HepG2 (cell line): ENCODE measurements around the gene SLAMF9. TPM values are rescaled to one million over a fixed set of nuclear protein-coding genes. Genes with fewer than 3 reads are reported as not detected.

ENCODE experiments used
- ATAC-seq: fragments of 200-7000 bp; cut with Tn5 transposase; 3 replicates; pipeline ENCODE4 v1.9.1; 2020; ENCODE audit warnings: mild to moderate bottlenecking, moderate library complexity
- BruUV-seq: library from RNA; stranded (reverse); fragments of 400-500 nt; replicated peaks from 2 replicates; lab custom pipeline; 2021; lab: Mats Ljungman, UMichigan
- CTCF ChIA-PET: fragments of 300-600 bp; formaldehyde crosslinking; extraction: SDS; loops from one replicate; lab custom pipeline; 2021; ENCODE audit warnings: low total read pairs, inconsistent platforms, low intra/inter-chr PET ratio; lab: Yijun Ruan, JAX
- POLR2A ChIA-PET: fragments of 350-600 bp; sonication (Branson Sonifier 250); formaldehyde crosslinking; loops from one replicate; lab custom pipeline; 2020; ENCODE audit warnings: antibody characterized with exemption, inconsistent platforms; lab: Yijun Ruan, JAX
- DNase-seq: peaks from one replicate; pipeline ENCODE4 v3.0.0-alpha.2; 2015; ENCODE audit warnings: low spot score
- FAIRE-seq: peaks from 3 replicates; lab custom pipeline; 2011; peaks lifted over from hg19 to GRCh38; lab: Jason Lieb, UNC
- H2AFZ ChIP-seq: one replicate; pipeline ENCODE4 v1.6.1; 2011; ENCODE audit warnings: low read length, inconsistent platforms
- H3K27ac ChIP-seq: fragments of 300-600 bp; 3 replicates; pipeline ENCODE4 v1.8.0; 2011; ENCODE audit warnings: mixed run types, mild to moderate bottlenecking, mixed read lengths, low read length, inconsistent platforms; ENCODE audit not compliant: insufficient read depth; ENCODE audit errors: extremely low read length
- H3K27me3 ChIP-seq, 2 experiments: fragments of 200-600 bp in 1 of 2; 2 replicates in 1 of 2; 3 replicates in 1 of 2; pipeline versions ENCODE4 v1.6.0 to v1.8.0; 2011; ENCODE audit warnings: low read length in 2 of 2, mild to moderate bottlenecking in 2 of 2, moderate library complexity in 2 of 2, inconsistent platforms in 1 of 2; ENCODE audit not compliant: insufficient read depth in 2 of 2, control insufficient read depth in 1 of 2
- H3K36me3 ChIP-seq, 2 experiments: fragments of 200-600 bp in 1 of 2; replicated peaks in 1 of 2; 2 replicates in 1 of 2; 3 replicates in 1 of 2; pipeline versions ENCODE4 v1.5.1 to v1.8.0; 2011; ENCODE audit warnings: low read length in 2 of 2, inconsistent platforms in 1 of 2; ENCODE audit not compliant: insufficient read depth in 2 of 2, control insufficient read depth in 1 of 2
- H3K4me1 ChIP-seq: 2 replicates; pipeline ENCODE4 v1.5.1; 2012; ENCODE audit warnings: low read length, inconsistent platforms; ENCODE audit not compliant: insufficient read depth
- H3K4me2 ChIP-seq: 2 replicates; pipeline ENCODE4 v1.6.0; 2011; ENCODE audit warnings: low read depth, low read length, inconsistent platforms
- H3K4me3 ChIP-seq, 3 experiments: fragments of 200-600 bp in 1 of 3; sonication (generic), shearing (Covaris generic) in 1 of 3; replicated peaks in 1 of 3; 2 replicates each; pipeline ENCODE4 v1.5.1; 2011 to 2016; ENCODE audit warnings: low read length in 3 of 3, inconsistent platforms in 2 of 3, low read depth in 2 of 3, mild to moderate bottlenecking in 2 of 3, control low read depth in 1 of 3, mixed read lengths in 1 of 3; ENCODE audit not compliant: insufficient read depth in 1 of 3
- H3K79me2 ChIP-seq: one replicate; pipeline ENCODE4 v1.6.1; 2011; ENCODE audit warnings: low read length, inconsistent platforms; ENCODE audit not compliant: insufficient read depth
- H3K9ac ChIP-seq: 2 replicates; pipeline ENCODE4 v1.6.0; 2011; ENCODE audit warnings: mild to moderate bottlenecking, low read depth, low read length, inconsistent platforms; ENCODE audit not compliant: insufficient read depth
- H3K9me3 ChIP-seq: 2 replicates; pipeline ENCODE4 v1.5.1; 2012; ENCODE audit warnings: mild to moderate bottlenecking, low read length
- H4K20me1 ChIP-seq: 2 replicates; pipeline ENCODE4 v1.6.0; 2011; ENCODE audit warnings: inconsistent platforms, mild to moderate bottlenecking, low read length, moderate library complexity; ENCODE audit not compliant: insufficient read depth
- CREM ChIP-seq, 2 experiments: sonication (generic) in 1 of 2; formaldehyde crosslinking in 1 of 2; IDR thresholded peaks; 2 replicates each; pipeline versions ENCODE4 v1.4.0 to v1.6.1; 2016 to 2020; ENCODE audit warnings: antibody characterized with exemption in 1 of 2, mild to moderate bottlenecking in 1 of 2, missing genetic modification reagents in 1 of 2
- ETV6 ChIP-seq: sonication (generic); formaldehyde crosslinking; conservative IDR thresholded peaks from 2 replicates; pipeline ENCODE4 v1.4.0; 2020; ENCODE audit warnings: missing genetic modification reagents
- IKZF1 ChIP-seq: fragments of 450-650 bp; IDR thresholded peaks from 2 replicates; pipeline ENCODE4 v1.7.1; 2016
- JARID2 ChIP-seq: sonication (generic); formaldehyde crosslinking; IDR thresholded peaks from 2 replicates; pipeline ENCODE4 v1.8.1; 2023; ENCODE audit warnings: missing genetic modification reagents, inconsistent platforms; ENCODE audit not compliant: insufficient replicate concordance
- KDM3A ChIP-seq: IDR thresholded peaks from 2 replicates; pipeline ENCODE4 v1.6.1; 2018; ENCODE audit warnings: low read depth, missing compliant biosample characterization
- MIER2 ChIP-seq: IDR thresholded peaks from 2 replicates; pipeline ENCODE4 v1.6.1; 2016; ENCODE audit warnings: missing biosample characterization, missing genetic modification reagents
- MXD1 ChIP-seq: sonication (generic); formaldehyde crosslinking; IDR thresholded peaks from 2 replicates; pipeline ENCODE4 v1.4.0; 2020; ENCODE audit warnings: mild to moderate bottlenecking, missing genetic modification reagents
- NR2F6 ChIP-seq, 2 experiments: IDR thresholded peaks; 2 replicates each; pipeline ENCODE4 v1.6.1; 2016; ENCODE audit warnings: antibody characterized with exemption in 1 of 2, mild to moderate bottlenecking in 1 of 2
- PHF8 ChIP-seq: sonication (generic); formaldehyde crosslinking; IDR thresholded peaks from 2 replicates; pipeline ENCODE4 v1.5.0; 2020; ENCODE audit warnings: missing genetic modification reagents
- PPARG ChIP-seq: conservative IDR thresholded peaks from 2 replicates; pipeline ENCODE4 v1.6.1; 2016; ENCODE audit warnings: missing biosample characterization, missing genetic modification reagents
- PTBP1 ChIP-seq: fragments of 200-400 bp; formaldehyde crosslinking; IDR thresholded peaks from 2 replicates; pipeline ENCODE4 v1.6.1; 2018; ENCODE audit warnings: low read length, low read depth; ENCODE audit not compliant: poor library complexity, severe bottlenecking
- RFX3 ChIP-seq: IDR thresholded peaks from 2 replicates; pipeline ENCODE4 v1.6.1; 2016; ENCODE audit warnings: missing biosample characterization, missing genetic modification reagents
- THAP8 ChIP-seq: sonication (generic); formaldehyde crosslinking; IDR thresholded peaks from 2 replicates; pipeline ENCODE4 v1.5.1; 2020; ENCODE audit warnings: missing genetic modification reagents, mild to moderate bottlenecking, borderline replicate concordance
- TRIM24 ChIP-seq: sonication (generic); formaldehyde crosslinking; IDR thresholded peaks from 2 replicates; pipeline ENCODE4 v1.8.0; 2022; ENCODE audit warnings: mild to moderate bottlenecking, missing genetic modification reagents
- ZNF143 ChIP-seq: sonication (generic); formaldehyde crosslinking; IDR thresholded peaks from 2 replicates; pipeline ENCODE4 v1.4.0; 2020; ENCODE audit warnings: missing genetic modification reagents
- ZNF367 ChIP-seq: sonication (generic); formaldehyde crosslinking; IDR thresholded peaks from 2 replicates; pipeline ENCODE4 v1.4.0; 2020; ENCODE audit warnings: missing genetic modification reagents, borderline replicate concordance
- ZNF430 ChIP-seq: sonication (generic); formaldehyde crosslinking; IDR thresholded peaks from 2 replicates; pipeline ENCODE4 v1.9.0; 2021; ENCODE audit warnings: mild to moderate bottlenecking, missing genetic modification reagents
- ZNF441 ChIP-seq: sonication (generic); formaldehyde crosslinking; IDR thresholded peaks from 2 replicates; pipeline ENCODE4 v1.7.0; 2021; ENCODE audit warnings: missing genetic modification reagents, borderline replicate concordance
- ZNF460 ChIP-seq: sonication (generic); formaldehyde crosslinking; IDR thresholded peaks from 2 replicates; pipeline ENCODE4 v1.5.1; 2020; ENCODE audit warnings: missing genetic modification reagents, mild to moderate bottlenecking, borderline replicate concordance
- ZNF761 ChIP-seq: sonication (generic); formaldehyde crosslinking; conservative IDR thresholded peaks from 2 replicates; pipeline ENCODE4 v1.4.0; 2020; ENCODE audit warnings: mild to moderate bottlenecking, missing genetic modification reagents
- WGBS: methylation state at CpG from one replicate; pipeline ENCODE4 v1.1.6; 2017; ENCODE audit warnings: low lambda C conversion rate; 5-methylcytosine and 5-hydroxymethylcytosine counted together
- in situ Hi-C: cut with HindIII; loops from 2 replicates; pipeline ENCODE4 v1.10.0; 2017; ENCODE audit warnings: low pct_unique_long_range_greater_than_20kb; ENCODE audit not compliant: extremely low pct_ligation_motif_present
- intact Hi-C: fragments of 100-400 bp; cut with micrococcal nuclease; formaldehyde crosslinking; loops from one replicate; pipeline ENCODE4 v1.10.0; 2022; ENCODE audit not compliant: unreplicated experiment
- polyA plus RNA-seq, 8 experiments: library from polyadenylated mRNA; depleted of rRNA in 3 of 8; stranded (reverse) in 7 of 8; unstranded in 1 of 8; fragments of >200 nt; fragmentation: Illumina TruSeq in 4 of 8; extraction: Trizol in 4 of 8; gene quantifications; 2 replicates each; pipeline versions ENCODE4 v1.2.1 to v1.2.3, GENCODE V29; 2011 to 2016; ENCODE audit warnings: low read depth in 4 of 8, missing spikeins in 1 of 8, mixed read lengths in 1 of 8; ENCODE audit not compliant: insufficient read depth in 1 of 8
- total RNA-seq, 5 experiments: library from RNA; depleted of rRNA; stranded (reverse); fragments of >200 nt; fragmentation: Illumina TruSeq; extraction: Trizol; gene quantifications; 2 replicates each; pipeline ENCODE4 v1.2.3, GENCODE V29; 2016; ENCODE audit warnings: low read depth in 1 of 5
- TF ChIP-seq, protein P1 (sequence below): sonication (generic); formaldehyde crosslinking; IDR thresholded peaks from 2 replicates; pipeline ENCODE4 v1.8.0; 2022; ENCODE audit warnings: low read depth, missing genetic modification reagents
- TF ChIP-seq, protein P2 (sequence below): sonication (generic); formaldehyde crosslinking; IDR thresholded peaks from 2 replicates; pipeline ENCODE4 v1.5.0; 2020; ENCODE audit warnings: missing genetic modification reagents

SLAMF9 gene
- total and polyA plus RNA-seq, 2 of the 13 experiments (the other 11 are each of a cell fraction or from before 2014, with no cell fraction given): 0.82 TPM; not detected in 1

DNA sequence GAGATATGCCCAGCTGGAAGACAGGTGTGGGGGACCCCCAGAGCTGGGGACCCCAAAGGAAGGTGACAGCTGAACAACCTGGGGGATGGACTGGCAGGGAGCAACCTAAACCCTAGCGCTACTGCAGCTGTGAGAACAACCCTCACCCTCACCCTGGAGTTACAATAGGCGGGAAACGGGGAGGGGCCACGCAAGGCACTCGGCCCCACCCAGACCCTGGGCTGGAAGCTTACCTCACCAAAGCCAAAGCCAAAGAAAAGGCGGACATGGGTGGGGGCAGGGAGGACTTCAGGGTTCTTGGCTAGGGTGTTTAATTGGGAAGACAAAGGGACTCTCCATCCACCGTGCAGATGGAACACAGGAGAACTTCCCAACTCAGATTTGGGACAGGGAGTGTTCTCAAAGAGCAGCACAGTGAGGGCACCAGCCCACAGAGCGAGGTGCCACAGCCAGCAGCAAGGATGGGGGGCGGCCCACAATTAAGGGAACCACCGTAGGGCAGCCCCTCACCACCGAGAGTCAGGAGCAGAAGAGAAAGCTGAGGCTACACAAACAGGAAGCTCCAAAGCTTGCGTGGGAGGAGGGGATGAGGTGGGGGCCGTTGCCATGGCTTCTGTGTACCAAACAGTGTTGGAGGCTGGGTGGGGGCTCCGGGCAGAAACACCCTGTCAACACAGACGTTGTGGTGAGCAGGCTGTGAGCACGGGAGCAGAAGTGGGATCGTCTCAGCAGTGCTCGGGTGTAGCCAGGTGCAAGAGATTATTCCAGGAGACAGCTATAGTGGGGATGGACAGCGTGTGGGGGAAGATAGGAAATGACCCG, 30.6 kb downstream of the SLAMF9 start:
- H3K4me2 ChIP-seq: peak overlapping the region; percentile 66
- no peaks in the 10 kb centered on the region for H4K20me1 ChIP-seq
- H3K4me1 ChIP-seq: peaks cover 41% of the 10 kb centered on the region
- H3K36me3 ChIP-seq: no peaks in the 10 kb centered on the region
- H2AFZ ChIP-seq: no peak overlapping the region
- WGBS: 25% methylated on average over 20 of the region's 20 CpGs
- peaks cover 5 to 32% of the 10 kb centered on the region in 2 experiments; a peak in 4 of 5 replicates for H3K27me3 ChIP-seq
- in situ Hi-C loops: no loop called here
- intact Hi-C loops: no loop called here
- peak overlapping the region; percentile 8 for H3K27ac ChIP-seq
- peak; percentile 33 for ATAC-seq
- no TSS peak for BruUV-seq
- H3K9me3 ChIP-seq: no peaks in the 10 kb centered on the region
- DNase-seq: peak; percentile 50
- ChIA-PET CTCF (no interaction called here), POLR2A (interaction anchor here (1.3 kb wide), 1 partner anchor 9 kb away, joined by 4 read pairs; no protein-coding TSS in a partner anchor)
- FAIRE-seq: no peak
- no peaks in the 10 kb centered on the region for H3K79me2 ChIP-seq
- H3K9ac ChIP-seq: peak overlapping the region; percentile 66; the same call in 1 of the 2 replicates
- peak overlapping the region; percentile 2 to 56 (median 17); a peak in 5 of 6 replicates for H3K4me3 ChIP-seq
- TF ChIP-seq CREM (IDR thresholded peaks at IDR 0.05) (no peak), CREM (CRISPR knock-in tag; IDR thresholded peaks at IDR 0.05) (no peak), IKZF1 (no peak), ZNF761 (CRISPR knock-in tag) (no peak), JARID2 (CRISPR knock-in tag) (no peak), ZNF143 (CRISPR knock-in tag) (no peak), PTBP1 (no peak), KDM3A (CRISPR knock-in tag) (no peak), ZNF441 (no peak), TRIM24 (CRISPR knock-in tag) (no peak), RFX3 (peak; percentile 82), ZNF430 (CRISPR knock-in tag) (no peak), MXD1 (CRISPR knock-in tag) (no peak), ETV6 (CRISPR knock-in tag) (no peak), ZNF460 (no peak), THAP8 (no peak), MIER2 (CRISPR knock-in tag) (no peak), PHF8 (CRISPR knock-in tag) (no peak), PPARG (CRISPR knock-in tag) (no peak), ZNF367 (CRISPR knock-in tag) (no peak), NR2F6 (IDR thresholded peaks at IDR 0.05) (no peak), NR2F6 (CRISPR knock-in tag; IDR thresholded peaks at IDR 0.05) (0 out of 2 replicates have a peak, but pooled peaks have one; percentile 13)
- TF ChIP-seq, protein P1, sequence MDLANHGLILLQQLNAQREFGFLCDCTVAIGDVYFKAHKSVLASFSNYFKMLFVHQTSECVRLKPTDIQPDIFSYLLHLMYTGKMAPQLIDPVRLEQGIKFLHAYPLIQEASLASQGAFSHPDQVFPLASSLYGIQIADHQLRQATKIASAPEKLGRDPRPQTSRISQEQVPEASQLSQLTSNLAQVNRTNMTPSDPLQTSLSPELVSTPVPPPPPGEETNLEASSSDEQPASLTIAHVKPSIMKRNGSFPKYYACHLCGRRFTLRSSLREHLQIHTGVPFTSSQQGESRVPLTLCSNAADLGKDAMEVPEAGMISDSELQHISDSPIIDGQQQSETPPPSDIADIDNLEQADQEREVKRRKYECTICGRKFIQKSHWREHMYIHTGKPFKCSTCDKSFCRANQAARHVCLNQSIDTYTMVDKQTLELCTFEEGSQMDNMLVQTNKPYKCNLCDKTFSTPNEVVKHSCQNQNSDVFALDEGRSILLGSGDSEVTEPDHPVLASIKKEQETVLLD: no peak
- TF ChIP-seq, protein P2, sequence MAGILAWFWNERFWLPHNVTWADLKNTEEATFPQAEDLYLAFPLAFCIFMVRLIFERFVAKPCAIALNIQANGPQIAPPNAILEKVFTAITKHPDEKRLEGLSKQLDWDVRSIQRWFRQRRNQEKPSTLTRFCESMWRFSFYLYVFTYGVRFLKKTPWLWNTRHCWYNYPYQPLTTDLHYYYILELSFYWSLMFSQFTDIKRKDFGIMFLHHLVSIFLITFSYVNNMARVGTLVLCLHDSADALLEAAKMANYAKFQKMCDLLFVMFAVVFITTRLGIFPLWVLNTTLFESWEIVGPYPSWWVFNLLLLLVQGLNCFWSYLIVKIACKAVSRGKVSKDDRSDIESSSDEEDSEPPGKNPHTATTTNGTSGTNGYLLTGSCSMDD (CRISPR knock-in tag): no peak
